D341Med (cell line): ENCODE measurements around the gene CCAR1.
"Not testable (repeated sequence)": the region's sequence is repeated elsewhere in the genome, so short reads cannot be mapped to it uniquely, and the experiment has no call there.

Source experiments
- DNase-seq: peaks from one replicate; pipeline ENCODE4 v3.0.0; 2012; ENCODE audit warnings: low spot score

The CCAR1 gene, protein sequence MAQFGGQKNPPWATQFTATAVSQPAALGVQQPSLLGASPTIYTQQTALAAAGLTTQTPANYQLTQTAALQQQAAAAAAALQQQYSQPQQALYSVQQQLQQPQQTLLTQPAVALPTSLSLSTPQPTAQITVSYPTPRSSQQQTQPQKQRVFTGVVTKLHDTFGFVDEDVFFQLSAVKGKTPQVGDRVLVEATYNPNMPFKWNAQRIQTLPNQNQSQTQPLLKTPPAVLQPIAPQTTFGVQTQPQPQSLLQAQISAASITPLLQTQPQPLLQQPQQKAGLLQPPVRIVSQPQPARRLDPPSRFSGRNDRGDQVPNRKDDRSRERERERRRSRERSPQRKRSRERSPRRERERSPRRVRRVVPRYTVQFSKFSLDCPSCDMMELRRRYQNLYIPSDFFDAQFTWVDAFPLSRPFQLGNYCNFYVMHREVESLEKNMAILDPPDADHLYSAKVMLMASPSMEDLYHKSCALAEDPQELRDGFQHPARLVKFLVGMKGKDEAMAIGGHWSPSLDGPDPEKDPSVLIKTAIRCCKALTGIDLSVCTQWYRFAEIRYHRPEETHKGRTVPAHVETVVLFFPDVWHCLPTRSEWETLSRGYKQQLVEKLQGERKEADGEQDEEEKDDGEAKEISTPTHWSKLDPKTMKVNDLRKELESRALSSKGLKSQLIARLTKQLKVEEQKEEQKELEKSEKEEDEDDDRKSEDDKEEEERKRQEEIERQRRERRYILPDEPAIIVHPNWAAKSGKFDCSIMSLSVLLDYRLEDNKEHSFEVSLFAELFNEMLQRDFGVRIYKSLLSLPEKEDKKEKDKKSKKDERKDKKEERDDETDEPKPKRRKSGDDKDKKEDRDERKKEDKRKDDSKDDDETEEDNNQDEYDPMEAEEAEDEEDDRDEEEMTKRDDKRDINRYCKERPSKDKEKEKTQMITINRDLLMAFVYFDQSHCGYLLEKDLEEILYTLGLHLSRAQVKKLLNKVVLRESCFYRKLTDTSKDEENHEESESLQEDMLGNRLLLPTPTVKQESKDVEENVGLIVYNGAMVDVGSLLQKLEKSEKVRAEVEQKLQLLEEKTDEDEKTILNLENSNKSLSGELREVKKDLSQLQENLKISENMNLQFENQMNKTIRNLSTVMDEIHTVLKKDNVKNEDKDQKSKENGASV

DNA sequence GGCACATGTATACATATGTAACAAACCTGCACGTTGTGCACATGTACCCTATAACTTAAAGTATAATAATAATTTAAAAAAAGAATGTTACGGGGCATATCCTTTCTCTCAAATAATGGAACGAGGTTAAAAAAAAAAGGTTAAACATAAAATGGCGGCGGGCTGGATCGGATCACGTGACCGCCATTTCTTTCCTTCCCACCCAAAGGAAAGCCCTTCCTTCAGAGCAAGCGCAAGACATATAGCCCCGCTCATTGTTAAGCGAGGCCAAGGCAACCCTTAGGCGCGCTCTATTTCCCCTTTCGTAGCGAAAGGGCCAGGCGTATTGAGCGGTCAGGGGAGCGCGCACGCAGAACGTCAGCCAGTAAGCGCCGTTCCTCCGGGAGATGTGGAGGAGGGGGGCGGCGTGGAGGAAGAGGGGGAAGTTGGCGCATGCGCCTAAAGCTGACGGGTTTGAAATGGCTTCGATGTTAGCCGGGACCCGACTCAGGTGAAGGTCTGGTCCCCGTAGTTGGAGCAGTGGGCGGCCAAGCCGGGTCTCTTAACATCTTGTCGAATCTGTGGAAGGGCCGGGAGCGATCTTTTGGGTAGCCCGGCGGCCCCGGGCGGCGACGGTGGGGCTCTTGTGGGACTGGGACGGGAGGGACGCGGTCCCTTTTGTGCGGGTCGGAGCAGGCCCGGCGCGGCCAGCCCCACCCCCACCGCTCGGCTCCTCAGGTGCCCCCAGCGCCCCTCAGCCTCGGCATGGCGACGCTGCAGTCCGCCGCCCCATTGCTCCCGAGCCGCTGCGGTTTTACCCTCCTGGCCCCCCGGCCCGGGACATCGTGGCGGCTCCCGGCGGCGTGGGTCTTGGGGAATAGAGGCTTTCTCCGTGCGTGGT, at the start of gene CCAR1:
Gene CCAR1 (plus strand): TSS at position 447 of the 880 bp plus-strand sequence. CDS start 1,266 bp downstream, outside the sequence.
- DNase-seq, result peak; percentile 87

DNA sequence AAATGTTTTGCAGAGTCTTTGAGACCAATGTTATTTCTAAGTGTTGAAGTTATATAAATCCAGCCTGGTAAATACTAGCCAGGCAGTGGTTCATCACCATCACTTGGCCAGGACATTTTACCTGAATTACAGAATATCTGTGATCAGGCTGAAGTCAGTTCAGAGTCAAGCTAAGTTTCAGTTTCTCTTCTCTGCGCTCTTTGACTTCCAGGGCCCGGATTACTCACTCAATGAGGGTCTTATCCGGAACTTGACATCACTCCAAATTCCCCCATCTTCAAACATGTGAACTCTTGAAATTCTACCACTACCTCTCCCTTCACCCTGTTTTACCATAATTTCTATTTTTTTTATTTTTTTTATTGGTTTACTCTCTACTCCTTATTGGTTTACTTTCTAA, 36.6 kb upstream of the CCAR1 start:
- DNase-seq, result no peak

DNA sequence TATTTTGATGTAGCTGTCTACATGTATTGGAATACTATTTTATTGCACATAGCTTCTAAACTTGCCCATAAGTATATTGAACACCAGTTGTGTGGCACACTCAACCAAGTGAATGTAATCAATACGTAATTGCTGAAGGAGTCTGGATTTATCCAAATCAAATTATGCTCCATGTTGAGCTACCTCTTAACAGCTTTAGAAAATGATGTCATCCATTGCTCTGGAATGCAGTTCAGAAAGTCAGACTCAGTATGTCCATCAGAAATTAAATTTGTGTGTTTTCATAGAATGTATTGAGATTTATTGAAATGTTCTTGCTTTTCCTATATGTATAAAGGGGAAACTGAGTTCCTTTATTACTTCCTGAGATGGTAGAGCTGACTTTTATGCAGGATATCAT, 25.0 kb upstream of the CCAR1 start:
- no peak for DNase-seq

DNA sequence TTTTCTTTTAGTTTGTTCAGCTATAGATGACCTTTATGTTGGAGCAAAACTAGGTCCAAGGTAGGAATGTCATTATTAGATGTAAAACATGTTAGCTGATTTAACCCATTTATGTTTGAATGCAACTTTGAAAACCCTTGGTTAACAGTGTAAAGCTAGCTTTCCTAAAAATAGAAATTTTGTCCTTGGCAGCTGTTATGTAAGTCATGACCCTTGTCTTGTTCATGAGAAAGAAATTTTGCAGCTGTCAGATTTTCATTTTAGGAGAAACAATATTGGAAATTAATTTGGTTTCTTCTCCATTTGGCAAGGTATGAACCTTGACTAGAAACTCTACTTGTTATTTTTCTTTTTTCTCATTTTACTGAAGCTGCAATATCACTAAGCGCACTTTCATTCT, 23.9 kb upstream of the CCAR1 start:
- DNase-seq, result no peak

DNA sequence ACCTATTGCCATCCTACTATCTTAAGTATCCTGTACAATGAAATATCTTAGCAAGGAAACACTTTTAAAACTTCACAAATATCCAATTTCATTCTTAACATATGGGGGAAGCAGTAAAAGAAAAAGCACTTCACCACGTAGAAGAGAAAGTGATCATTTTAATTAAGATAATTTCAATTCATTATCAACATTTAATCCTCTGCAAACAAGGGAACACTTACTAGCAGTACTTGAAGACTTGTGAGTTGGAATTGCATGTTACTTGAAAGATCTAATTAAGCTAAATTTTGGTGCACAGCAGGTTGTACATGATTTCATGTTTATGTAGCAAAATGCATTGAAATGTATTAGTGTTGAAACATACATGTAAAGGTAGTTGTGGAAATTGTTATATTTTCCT, 20.8 kb upstream of the CCAR1 start:
- DNase-seq, result no peak

DNA sequence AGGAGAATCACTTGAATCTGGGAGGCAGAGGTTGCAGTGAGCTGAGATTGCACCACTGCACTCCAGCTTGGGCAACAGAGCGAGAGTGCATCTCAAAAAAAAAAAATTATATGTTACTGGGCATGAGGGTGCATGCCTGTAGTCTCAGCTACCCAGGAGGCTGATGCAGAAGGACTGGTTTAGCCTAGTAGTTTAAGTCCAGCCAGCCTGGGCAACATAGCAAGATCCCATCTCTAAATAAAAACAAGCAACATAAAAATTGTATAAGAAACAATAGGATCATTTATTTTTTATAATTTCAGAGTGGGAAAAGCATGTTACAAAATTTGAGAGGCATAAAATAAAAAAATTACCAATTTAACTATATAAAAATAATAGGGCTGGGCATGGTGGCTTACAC, 15.5 kb upstream of the CCAR1 start:
- no peak for DNase-seq

DNA sequence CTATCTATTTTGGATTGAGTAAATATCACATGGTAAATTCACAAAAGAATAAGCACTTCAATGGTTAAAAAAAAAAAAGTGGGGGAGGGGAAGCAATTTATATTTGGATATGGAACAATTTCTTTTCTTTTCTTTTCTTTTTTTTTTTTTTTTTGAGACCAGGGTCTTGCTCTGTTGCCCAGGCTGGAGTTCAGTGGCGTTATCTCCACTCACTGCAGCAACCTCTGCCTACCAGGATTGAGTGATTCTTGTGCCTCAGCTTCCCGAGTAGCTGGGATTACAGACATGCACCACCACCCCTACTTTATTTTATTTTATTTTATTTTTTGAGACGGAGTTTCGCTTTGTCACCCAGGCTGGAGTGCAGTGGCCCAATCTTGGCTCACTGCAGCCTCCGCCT, 12.1 kb upstream of the CCAR1 start:
- DNase-seq, result not testable (repeated sequence)

DNA sequence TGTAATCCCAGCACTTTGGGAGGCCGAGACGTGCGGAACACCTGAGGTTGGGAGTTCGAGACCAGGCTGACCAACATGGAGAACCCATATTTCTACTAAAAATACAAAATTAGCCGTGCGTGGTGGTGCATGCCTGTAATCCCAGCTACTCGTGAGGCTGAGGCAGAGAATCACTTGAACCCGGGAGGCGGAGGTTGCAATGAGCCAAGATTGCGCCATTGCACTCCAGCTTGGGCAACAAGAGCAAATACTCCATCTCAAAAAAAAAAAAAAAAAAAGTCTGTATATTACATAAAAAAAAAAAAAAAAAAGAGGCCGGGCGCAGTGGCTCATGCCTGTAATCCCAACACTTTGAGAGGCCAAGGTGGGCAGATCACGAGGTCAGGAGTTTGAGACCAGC, 8.0 kb upstream of the CCAR1 start:
- DNase-seq, result not testable (repeated sequence)

DNA sequence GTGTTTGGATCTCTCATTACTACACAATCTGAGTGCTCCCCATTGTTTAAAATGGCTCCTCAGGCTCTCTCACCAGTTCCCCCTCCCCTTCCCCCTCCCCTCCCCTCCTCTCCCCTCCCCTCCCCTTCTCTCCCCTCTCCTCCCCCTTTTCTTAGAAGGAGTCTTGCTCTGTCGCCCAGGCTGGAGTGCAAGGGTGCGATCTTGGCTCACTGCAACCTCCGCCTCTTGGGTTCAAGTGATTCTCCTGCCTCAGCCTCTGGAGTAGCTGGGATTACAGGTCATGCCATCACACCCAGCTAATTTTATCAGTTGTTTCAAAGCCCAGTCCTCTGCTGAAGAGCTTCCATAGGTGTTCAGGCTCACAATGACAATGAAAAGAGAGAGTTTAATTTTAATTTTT, 3.6 kb upstream of the CCAR1 start:
- no peak for DNase-seq

DNA sequence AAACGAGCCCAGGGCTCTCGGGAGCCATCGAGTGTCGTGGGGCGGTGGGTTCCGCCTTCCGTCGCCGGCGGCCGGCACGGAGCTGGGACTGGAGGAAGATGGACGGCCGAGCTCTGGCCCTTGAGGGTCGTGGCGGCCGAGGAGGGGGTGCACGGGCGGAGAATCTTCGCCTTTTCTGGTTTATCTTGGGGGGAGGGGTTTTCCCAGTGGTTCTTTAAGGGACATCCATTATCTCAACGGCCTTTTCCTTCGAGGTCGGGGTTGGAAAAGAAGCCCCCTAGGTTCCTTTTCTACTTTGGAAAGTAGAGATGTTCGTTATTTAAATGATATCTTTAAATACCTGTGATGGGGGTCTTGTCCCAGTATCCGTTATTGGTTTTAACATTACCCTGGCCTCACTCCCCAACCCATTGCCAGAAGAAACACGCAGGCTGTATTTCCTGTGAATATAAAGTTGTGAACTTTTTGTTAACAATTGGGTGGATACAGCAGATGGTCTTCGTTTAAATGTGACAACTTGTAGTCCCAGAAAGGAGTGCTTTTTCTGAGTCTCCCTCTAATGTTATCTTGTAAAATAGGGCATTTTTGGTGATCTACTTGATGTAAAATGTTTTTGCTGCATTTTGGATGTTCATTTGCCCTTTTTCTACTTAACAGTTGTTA, 765 bp downstream of the CCAR1 start:
- no peak for DNase-seq

DNA sequence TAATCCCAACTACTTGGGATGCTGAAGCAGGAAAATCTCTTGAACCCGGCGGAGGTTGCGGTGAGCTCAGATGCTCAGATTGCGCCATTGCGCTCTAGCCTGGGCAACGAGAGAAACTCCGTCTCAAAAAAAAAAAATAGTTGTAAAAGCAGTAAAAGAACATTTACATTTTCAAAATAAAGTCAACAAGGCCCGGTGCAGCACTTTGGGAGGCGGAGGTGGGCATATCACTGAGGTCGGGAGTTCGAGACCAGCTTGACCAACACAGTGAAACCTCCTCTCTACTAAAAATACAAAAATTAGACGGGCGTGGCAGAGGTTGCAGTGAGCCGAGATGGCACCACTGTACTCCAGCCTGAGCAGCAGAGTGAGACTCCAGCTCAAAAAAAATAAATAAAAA, 4.0 kb downstream of the CCAR1 start:
- DNase-seq, result no peak

DNA sequence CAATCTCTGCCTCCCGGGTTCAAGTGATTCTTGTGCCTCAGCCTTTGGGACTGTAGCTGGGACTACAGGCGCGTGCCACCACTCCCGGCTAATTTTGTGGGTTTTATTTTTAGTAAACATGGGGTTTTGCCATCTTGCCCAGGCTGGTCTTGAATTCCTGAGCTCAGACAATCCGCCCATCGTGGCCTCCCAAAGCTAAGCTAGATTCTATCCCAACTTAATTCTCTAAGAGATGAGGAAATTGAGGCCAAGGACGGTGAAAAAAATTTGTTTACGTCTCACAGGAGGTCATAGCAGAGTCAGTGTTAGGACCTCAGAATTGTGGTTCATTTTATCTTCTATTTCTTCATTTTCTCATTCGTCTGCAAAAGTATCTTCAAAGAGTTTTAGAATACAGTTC, 6.1 kb downstream of the CCAR1 start:
- DNase-seq, result no peak

DNA sequence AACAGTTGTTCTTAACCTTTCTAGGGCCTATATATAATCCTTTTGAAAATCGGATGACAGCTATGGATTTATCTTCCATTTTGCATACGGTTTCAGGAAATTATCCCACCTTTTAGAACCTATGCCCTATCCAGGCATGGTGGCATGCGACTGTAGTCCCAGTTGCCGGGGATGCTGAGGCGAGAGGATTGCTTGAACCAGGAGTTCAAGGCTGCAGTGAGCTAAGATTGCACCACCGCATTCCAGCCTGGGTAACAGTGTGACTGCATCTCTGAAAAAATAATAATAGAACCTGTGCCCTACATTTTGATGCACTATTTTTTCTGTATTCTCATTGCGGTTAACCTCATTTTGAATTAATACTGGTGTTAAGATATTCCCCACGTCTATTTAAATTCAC, 11.6 kb downstream of the CCAR1 start:
- no peak for DNase-seq

DNA sequence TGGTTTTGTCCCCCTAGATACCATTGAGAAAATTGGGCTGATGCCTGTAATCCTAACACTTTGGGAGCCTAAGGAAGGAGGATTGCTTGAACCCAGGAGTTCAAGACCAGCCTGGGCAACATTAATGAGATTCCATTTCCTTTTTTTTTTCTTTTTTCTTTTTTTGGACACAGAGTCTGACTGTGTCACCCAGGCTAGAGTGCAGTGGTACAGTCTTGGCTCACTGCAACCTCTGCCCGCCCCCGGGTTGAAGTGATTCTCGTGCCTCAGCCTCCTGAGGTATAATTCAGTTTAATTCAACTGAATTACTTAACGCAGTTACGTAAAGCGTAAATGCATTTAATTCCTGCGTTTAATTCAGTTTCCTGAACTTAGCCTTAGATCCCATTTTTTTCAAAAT, 13.3 kb downstream of the CCAR1 start:
- DNase-seq, result no peak

DNA sequence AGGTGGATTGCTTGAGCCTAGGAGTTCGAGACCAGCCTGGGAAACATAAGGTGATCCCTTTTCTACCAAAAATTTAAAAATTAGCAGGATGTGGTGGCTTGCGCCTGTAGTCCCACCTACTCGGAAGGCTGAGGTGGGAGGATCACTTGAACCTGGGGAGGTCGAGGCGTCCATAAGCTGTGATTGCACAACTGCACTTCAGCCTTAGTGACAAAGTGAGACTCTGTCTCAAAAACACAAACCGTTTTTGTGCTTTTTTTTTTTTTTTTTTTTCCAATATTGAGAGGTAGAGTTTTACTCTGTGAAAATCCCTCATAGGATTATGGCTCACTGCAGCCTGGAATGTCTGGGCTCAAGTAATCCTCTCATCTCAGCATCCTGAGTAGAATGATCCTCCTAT, 14.1 kb downstream of the CCAR1 start:
- peak; percentile 15 for DNase-seq

DNA sequence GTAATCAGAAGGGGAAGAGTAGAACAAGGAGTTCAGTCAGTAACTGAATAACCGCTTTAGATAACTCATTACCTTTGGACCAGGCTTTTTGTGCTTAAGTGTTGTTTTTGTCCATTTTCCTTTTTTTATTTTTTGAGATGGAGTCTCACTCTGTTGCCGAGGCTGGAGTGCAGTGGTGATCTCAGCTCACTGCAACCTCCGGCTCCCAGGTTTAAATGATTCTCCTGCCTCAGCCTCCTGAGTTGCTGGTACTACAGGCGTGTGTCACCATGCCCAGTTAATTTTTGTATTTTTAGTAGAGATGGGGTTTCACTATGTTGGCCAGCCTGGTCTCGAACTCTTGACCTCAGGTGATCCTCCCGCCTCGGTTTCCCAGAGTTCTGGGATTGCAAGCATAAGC, 14.7 kb downstream of the CCAR1 start:
- not testable (repeated sequence) for DNase-seq

DNA sequence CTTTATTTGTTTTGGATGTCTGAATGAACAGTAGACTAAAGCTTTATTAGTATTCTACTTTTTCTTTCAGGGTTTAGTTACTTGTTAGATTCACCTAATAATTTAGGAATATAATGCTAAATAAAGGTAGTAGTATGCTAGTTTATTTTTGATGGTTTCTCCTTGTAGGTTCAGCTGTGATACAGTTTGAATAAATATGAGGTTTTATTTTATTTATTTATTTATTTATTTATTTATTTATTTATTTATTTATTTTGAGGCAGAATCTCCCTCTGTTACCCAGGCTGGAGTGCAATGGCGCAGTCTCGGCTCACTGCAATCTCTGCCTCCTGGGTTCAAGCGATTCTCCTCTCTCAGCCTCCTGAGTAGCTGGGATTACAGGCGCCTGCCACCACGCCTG, 19.6 kb downstream of the CCAR1 start:
- DNase-seq, result not testable (repeated sequence)

DNA sequence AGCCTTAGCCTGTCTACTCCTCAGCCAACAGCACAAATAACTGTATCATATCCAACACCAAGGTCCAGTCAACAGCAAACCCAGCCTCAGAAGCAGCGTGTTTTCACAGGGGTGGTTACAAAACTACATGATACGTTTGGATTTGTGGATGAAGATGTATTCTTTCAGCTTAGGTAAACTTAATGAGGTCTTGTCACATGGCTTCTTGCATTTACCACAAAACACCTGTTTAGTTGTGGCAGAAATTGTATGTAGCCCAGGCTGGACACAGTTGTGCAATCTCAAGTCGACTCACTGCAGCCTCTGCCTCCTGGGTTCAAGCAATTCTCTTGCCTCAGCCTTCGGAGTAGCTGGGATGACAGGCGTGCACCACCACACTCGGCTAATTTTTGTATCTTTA, 21.4 kb downstream of the CCAR1 start:
- DNase-seq, result no peak

DNA sequence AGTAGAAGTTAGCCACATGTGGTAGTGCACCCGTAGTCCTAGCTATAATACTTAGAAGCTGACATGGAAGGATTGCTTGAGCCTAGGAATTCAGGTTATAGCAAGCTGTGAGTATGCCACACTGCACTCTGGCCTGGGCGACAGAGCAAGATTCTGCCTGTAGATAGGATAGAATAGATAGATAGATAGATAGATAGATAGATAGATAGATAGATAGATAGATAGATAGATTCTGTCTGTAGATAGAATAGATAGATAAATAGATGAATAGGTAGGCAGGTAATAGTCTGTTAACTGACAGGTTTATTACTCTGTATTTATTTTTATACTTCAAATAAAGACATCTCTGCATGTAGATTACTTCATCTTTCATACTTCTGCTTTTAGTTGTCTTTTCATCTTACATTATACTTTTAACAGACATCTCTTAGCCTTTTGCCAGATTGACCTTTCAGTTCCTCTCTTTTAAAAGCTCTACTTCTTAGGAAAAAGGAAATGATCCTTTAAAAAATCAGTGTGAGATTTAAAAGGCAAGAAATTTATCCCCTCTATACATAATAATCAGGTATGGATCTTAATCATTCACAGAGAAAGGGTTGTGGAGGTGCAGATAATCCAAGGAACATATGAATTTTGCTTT, 31.8 kb downstream of the CCAR1 start:
- DNase-seq, result no peak

DNA sequence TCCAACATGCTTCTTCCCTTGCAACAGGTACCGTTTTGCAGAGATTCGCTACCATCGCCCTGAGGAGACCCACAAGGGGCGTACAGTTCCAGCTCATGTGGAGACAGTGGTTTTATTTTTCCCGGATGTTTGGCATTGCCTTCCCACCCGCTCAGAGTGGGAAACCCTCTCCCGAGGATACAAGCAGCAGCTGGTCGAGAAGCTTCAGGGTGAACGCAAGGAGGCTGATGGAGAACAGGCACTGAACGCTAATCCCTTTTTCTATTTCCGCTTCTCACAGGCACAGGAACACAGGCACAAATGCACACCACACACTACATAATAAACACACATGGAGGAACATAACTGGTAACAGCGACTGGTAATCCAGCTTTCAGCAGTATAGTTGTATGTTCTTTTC, 35.2 kb downstream of the CCAR1 start:
- DNase-seq, result no peak

DNA sequence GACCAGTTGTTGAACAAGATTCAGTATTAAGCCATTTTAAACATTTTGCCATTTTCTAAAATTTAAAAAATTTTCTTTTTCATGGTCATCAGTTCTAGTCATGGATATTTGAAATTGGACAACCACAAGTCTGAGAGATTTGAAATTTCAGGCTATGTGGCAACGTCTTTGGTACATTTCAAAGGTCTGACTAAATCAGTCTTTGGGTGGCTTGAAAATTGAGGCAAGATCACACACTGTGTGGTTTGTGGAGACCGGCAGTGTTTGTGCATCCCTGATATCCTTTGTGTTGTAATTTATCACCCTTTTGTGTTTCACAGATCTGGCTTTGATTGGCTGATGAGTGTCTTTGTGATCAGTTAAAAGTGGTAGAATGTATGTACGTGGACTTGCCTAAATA, 35.7 kb downstream of the CCAR1 start:
- DNase-seq, result no peak
